Measurements from ENCODE around the gene PLA1A.

Gene PLA1A

DNA sequence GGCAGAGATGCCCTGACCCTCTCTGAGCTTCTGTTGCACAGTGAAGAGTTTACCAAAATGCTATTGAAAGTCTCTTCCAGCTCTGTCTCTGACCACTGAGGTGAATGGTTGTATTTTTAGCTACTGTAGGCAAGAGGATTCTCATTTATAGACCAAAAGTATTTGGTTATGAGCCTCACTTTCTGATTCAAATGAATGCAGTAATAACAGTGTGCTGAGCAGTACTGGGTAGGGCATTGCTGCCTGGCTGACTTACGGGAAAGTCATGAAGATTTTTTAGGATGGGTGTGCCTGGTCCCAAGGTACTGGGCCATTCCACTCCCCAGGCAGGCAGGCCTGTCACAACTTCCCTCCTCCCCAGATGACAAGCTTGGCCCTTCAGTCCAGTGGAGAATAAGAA lies 15.5 kb downstream of the PLA1A start:
- DNase-seq, result no peak

DNA sequence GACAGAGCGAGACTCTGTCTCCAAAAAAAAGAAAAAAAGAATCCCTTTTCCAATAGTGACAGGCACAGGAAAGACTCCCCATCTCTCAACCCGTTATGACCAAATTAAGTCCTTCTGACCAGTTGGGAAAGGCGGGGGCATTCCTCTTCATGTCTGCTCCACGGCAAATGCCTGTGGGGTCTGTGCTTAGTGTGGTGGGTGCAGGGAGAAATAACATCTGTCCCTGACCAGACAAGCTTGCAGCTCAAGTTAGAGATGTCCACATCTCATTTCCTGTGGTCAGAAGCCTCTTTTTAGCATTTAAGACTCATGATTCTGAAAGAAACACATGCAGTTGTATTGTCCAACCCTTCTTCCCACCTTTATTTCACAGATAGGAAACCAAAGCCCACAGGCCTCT lies 16.2 kb downstream of the PLA1A start:
- no peak for DNase-seq

DNA sequence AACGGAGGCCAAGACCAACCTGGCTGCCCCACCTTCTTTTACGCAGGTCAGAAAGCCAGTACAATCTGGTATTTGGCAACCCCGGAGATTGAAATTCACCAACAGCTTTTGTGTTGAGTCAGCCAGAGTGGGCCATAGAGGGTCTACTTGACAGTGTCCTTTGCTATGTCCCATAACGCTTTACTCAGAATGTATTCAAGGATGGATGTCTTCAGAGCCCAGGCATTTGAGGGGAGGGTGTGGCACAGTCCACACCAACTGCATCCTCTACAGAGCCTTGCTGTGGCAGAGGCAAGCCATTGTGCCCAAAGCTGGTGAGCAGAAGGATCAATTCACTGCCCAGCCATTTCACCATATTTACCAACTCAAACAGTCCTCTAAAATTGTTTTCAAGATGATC lies 18.4 kb downstream of the PLA1A start:
- no peak for DNase-seq

DNA sequence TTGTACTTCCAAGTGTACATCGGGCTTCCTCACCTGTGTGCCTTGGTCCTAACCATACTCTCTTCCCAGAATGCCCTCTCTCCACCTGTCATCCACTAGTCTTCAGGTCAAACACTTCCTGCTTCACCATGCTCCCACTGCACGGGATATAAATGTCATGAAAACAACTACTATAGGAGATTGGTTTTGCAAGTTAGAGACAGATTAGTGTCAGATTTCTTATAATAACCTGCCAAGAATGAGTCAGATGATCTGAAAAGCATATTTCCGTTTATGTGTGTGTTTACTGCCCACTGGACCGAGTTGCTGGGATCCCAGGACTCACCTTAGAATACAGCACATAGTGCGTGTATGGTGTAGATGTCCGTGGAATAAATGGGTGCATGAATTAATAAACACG lies 21.4 kb downstream of the PLA1A start:
- no peak for DNase-seq

DNA sequence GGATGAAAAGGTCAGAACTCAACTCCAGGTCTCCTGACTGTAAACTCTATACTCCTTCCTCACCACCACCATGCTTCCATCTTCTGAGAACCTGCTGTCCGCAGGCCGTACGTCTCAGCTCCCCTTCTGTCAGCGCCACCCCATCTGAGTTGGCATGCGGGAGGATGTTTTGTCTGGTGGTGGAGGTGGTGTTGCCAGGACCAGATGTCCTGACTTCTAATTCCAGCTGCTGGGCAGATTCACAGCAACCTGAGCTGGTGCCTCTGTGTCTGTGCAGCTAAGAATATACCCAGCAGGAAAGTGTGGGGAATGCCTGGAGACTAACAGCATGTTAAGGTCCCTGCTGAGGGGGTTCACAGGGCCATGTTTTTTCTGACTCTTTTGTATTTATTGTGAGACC lies 23.2 kb downstream of the PLA1A start:
- DNase-seq, result no peak

DNA sequence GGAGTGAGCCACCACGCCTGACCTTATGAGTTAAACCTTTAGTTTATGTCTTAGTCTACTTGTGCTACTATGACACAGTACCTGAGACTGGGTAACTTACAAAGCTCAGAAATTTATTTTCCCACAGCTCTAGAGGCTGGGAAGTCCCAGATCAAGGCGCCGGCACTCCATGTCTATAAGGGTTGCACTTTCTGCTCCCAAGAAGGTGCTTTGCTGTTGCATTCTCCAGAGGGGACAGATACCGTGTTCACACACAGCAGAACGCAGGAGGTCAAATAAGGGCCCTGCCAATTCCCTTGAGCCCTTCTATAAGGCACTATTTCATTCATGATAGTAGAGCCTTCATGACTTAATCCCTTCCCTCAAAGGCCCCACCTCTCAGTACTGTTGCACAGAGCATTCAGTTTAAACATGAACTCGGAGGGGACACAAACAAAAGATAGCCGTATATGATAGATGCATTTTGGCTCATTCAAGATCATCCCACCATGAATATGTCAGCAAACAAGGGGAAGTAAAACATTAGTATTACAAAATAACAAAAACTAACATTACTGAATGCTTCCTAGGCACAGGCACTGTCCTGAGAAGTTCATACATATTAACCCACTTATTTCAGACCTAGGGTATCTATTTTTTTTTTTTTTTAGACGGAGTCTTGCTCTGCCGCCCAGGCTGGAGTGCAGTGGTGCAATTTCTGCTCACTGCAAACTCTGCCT lies 26.5 kb downstream of the PLA1A start:
- no peak for DNase-seq

DNA sequence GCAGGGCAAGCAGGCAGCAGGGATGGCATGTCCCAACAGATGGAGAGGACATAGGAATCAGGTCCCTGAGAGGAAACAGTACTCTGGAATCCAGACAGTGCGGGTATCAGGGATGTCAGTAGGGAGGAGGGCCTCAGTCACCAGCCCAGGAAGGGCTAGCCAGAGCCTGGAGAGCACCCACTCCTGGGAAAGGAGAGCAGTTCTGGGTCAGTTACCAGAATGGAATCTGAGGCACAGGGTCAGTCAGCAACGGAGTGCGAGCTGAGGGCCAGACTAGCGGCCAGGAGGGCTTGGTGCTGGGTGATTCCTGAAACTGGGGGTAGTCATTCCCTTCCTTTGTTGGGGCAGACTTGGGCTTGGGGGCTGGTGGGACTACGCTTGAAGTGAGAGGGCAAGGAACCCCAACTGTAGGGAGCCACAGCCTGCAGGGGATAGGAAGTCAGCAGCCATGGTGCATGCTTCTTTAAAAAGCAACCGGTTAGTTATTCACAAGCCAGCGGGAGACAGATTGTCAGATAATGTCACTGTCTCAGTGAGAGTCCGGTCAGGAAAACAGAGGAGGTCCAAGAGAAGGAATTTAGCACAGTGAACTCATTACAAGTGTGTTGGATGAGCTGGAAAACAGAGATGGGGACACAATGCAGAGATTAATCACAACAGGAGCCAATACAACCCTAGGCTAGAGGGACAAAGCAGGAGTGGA lies 27.9 kb downstream of the PLA1A start:
- no peak for DNase-seq

DNA sequence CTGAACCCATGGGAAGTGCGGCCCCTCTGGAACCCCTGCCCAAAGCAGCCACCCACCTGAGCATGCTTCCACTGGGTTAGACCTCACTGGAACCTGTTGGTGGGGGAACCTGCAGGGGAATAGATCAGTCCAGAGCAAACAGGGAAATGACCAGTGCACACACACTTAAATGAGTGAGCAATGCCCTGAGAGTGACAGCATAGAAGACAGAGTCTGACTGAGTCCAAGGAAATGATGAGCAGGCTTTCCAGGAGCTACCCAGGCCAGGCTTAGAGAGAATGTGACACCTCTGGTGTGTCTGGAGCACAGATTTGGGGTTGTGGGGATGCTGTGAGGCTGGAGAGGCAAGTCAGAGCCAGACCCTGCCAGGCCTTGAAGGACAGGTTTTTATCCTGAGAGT lies 28.5 kb downstream of the PLA1A start:
- no peak for DNase-seq

DNA sequence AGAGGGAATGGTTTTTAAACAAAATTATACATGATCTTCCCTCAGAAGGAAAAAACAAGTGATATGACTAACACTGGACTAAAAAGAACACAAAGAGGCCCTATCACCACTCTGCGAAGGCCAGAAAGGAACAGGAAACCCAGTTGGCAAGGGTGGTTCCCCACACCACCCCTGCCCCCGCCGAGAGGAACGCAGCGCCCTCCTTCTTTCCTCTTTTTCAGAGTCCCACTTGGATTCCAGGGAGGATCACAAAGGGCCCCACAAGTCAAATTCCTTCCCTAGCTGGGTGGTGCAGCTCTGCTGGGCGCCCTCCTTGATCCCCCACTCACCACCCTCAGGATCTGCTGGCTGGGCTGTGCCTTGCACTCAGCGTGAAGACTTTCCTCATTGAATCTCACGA lies 29.8 kb downstream of the PLA1A start:
- DNase-seq, result peak; percentile 52

DNA sequence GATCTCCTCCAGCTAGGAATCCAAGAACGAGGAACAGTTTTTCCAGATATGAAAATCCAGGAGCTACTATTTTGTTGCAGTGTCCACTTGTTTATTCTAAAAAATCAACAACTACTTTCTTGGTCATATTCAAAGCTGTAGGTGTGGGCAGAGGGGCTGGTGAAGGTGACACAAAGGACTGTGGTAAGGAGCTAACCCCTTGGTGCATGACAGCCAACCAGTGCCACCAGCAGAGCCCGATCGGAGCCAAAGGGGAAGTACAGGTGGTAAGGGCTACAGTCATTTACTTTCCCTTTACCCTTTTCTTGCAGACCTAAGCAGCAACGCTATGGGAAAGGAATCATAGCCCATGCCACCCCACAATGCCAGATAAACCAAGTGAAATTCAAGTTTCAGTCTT lies 30.7 kb downstream of the PLA1A start:
- DNase-seq, result peak; percentile 70

DNA sequence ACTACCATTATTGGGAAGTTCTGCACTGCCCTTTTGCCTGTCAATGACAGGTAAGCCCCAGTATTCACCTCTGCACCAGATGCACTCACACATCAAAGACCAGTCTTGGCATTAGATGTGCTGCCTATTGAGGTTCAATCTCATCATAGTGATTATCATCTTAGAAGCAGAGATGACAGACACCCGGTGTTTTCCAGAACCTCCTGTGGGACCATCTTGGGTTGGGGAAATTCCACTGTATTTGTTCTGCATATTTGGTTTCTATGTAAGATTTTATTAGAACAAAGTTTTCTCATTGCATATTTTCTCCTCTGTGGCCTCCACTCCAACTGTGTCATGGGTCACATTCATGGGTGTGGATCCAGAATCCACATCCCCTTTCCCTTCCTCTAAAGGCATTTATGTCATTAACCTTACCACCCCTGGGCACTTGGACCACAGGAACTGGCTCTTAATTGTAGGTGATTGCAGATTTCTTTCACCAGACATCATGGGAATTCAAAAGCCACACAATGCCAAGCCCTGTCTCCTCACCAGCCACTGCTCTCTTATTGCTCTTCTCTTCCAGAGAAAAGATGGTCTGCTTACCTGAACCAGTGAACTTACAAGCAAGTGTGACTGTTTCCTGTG lies 31.2 kb downstream of the PLA1A start:
- DNase-seq, result no peak

DNA sequence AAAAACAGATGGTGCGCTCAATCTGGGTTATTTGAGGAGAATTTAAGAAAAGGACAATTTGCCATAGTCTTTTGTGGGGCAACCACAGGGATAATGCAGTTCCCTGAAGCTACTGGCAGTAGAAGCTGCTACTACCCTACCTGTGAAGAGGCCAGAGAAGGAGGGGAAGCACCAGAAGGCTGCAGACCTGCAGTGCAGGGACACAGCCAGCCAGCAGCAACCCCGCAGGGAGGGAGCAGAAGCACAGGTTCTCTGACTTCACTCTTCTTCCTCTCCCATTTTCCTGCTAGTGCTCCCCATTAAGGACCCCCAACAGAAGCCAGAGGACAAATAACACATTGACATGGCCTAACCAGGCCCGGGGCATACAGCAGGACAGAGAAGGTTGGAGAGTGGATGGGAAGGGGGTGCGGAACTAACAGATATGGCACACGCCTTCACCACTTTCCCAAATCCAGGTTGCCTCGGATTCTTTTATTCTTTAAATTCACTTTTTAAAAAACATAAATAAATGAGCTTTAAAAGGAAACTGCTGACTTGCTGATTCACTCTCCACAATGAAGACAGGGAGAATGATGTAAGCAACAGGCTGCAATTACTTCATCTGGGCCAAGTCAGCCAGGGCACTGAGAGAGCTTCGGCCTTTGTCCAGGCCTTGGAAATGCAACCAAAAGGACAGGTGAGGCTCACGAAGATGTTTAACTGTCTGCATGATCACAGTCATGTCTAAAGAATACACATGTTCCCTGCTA lies 32.6 kb downstream of the PLA1A start:
- DNase-seq, result no peak

DNA sequence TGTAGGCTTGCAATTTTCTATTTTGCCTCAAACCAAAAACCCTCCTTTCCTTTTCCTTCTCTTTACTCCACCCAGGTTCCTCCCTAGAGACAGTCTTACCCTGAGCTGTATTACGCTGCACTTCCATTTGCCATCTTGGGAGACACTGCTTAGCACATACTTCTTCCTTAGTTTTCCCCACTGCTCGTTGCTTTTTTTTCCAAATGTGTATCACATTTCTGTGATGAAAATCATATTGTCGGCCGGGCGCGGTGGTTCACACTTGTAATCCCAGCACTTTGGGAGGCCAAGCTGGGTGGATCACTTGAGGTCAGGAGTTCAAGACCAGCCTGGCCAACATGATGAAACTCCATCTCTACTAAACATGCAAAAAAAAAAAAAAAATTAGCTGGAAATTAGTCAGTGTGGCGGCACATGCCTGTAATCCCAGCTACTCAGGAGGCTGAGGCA lies 33.2 kb downstream of the PLA1A start:
- no peak for DNase-seq

DNA sequence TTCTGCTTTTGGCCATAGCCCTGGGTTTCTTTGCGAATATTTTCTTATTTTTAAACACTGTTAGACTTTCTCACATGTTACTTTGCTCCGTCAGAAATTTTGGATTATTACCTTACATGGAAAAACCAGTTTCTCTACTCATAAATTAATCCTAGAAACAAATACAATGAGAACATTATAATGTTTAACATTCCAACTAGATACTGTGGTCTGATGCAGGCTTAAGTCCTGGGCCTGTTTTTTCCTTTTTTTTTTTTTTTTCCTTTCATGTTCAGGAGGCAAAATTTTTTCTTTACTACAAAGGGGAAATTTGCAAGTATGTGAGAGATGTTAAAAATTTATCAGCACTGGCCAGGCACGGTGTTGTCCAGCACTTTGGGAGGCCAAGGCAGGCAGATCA lies 33.8 kb downstream of the PLA1A start:
- DNase-seq, result no peak

DNA sequence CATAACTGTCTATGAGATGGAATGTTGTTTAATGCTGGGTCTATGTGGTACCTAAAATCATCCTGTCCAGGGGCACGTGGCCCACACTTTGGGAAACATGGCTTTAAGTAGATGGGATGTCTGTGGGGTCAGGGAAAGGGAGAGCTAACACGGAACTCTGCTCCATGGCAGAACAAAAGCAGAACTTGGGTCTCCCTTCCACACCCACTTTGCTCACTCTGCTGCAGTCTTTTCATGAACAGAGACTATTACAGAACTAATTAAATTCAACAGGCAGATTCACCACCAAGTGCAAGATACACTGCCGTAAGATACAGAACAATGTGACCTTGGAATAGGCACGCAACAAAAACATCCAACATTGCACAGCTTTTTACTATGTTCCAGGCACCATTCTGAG lies 34.5 kb downstream of the PLA1A start:
- DNase-seq, result no peak

DNA sequence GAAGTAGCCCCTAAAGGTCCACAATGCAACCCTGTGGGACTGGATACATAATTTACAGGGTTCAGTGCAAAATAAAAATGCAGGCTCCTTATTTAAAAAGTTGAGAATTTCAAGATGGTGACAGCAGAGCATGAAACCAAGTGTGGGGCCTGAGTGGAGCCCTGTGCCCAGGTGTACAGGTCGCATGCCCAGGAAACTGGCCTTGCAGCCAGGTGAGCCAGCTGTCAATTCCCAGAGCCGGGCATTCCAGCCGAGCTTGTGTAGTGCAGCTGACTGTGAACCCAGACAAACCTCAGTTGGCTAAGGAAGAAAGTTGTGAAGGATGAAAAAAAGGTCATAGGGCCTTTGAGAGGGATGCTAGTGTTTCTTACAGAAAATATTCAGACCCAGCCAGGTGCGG lies 35.1 kb downstream of the PLA1A start:
- no peak for DNase-seq

DNA sequence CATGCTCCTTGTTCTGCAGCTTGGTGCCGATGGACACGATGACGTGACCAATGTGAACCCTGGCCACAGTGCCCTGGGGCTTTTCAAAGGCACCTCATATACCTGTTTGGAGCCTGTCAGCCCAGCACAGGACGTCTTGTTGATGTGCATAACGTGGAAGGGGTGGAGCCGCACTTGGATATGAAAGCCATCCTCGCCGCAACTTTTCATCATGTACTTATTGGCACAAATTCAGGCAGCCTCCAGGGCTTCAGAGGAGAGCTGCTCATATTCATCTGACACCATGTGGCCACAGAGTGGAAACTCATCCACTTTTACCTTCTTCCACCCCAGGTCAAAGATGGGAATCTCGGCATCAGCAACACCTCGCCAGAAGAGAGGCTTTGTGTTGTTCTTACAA lies 38.0 kb downstream of the PLA1A start:
- DNase-seq, result no peak

DNA sequence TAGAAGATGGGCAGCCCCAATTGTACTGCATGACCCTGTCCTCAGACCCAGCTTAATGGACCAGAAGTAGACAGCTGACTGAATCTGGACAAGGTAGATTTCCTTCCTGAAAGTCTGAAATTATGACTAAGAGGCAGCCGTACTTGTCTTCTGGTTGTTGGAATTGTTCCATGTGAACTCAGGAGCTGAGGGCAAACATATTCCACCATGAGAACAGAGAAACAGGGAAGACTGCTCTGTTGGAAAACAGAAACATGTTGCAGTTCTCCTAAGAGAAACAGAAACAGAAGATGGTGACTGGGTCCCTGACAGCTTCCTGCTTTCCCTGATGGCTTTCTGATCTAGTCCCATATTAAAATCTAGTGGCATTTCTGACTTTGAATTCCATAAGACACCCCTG lies 38.6 kb downstream of the PLA1A start:
- DNase-seq, result no peak

DNA sequence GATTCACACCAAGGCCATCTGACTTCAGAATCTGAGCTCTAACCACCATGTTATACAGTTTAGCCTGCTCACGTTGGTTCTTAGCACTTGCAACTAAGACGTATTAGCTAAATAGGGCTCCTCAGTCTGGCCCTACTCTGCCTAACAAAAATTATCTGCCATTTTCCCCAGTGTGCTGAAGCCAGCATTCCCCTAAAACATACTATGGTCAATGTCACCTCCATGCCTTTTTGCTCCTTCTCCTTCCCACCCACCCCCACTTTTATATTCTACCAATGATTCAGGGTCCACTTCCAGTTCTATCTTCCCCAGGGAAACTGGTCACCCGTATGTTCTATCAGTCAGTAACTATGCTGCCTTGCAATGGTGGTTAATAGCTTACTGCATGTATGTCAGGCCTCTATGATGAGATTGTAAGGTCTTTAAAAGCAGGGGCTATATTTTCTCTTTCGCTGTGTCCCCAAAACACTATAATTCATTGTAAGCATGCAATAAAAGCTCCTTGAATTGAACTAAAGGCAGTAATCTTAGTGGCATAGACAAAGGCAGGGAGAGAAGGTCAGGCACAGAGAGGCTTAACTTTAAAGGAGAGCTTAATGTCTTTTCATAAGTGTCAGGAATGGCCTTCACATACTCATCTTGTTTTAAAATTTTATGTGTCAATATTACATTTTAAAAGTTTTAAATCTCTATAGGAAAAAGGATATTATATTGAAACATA lies 39.4 kb downstream of the PLA1A start:
- no peak for DNase-seq

DNA sequence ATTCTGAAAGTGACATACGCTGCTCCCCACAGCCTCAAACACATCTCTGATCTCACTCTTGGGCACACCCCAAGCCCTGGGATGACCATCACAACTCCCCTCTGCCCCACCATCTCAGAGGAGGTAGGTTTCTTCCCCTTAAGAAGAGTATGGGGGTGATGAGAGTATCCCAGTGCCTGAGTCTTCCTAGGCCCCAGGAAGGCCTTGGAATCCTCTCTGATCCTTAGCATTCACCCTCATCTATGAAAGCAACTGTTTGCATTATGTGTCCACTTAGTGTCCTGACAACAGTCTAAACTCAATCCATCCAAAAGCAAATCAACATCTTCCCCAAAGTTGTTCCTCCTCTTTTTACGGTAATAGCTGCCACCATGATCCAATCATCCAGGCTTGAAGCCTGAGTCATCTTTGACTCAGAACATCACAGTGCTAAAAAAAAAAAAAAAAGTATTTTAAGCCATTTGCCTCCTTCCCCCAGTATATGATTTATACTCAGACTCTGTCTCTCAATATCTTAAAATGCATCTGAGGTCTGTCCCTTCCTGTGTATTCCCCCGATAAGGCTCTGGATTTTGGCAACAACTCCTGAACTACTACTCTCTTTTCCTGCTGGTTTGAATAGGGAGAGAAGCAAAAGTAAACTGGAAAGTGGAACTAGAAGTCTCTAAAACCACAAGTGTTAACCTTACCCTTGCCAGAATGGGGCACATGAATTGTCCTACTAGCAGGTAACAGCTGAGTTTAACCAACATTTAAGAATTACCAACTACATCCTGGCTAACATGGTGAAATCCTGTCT lies 40.2 kb downstream of the PLA1A start:
- DNase-seq, result peak; percentile 73

DNA sequence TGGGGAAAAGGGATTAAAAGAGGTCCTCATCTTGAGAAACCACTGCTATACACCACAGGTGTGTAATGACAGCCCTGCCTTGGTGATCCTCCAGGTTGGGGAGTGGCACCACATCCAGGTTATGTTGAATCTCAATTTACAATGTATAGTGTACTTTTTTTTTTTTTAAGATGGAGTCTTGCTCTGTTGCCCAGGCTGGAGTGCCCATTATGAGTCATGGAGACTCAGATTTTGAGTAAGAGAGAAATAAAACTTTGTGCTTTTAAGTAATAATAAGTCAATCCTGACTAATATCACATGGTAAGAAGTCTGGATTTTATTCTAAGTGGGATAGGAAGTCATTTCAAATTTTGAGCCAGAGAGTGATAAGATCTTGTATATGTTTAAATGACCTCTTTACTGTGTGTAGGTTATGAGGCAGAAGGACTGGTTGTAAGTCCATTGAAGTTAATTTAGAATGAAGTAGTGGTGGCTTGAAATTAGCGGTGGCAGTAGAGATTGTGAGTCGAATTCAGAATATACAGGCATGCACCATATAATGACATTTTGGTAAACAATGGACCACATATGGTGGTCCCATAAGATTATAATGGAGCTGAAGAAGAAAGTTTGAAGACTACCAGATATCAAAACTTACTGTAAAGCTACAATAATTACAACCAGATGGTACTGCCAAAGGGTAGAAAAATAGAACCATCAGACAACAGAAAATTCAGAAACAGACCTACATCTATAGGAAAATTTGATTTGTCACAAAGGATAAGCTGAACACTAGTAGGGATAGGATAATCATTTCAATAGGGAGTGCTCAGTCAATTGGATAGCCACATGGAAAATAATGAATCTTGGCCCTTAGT lies 42.0 kb downstream of the PLA1A start:
- DNase-seq, result peak; percentile 80
